ENCODE measurements around the gene AUTS2. TPM values are rescaled to one million over a fixed set of nuclear protein-coding genes. Genes with fewer than 3 reads are reported as not detected.

The AUTS2 gene
- total and polyA plus RNA-seq, 10 of the 15 experiments (the other 5 are each of a cell fraction or from before 2014, with no cell fraction given), result 6.4 to 55.6 (median 21.6) TPM

DNA sequence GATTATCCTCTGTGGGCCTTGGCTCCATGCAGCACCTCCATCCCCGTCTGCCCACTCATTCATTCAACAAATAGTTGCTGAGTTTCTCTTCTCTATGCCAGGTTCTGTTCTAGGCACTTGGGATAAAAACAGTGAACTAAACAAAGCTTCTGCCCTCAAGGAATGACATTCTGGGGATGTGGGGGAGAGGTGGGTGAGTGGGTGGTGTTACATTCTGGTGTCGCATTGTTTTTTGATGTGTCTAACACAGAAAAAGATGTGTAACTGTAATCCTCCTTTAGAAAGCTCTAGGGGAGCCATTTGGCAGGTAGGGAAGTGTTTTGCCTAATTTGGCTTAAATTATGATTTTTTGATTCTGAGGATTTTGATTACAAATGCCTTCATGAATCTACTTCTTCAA, 21.4 kb downstream of the AUTS2 start:
- no peak for FAIRE-seq
- intact Hi-C loops (cut with micrococcal nuclease; ENCODE audit: unreplicated experiment) (no loop called here), in situ Hi-C loops (cut with MboI) (no loop called here)
- no peaks in the 10 kb centered on the region for H3K36me3 ChIP-seq (ENCODE audit: control insufficient read depth in 2 of 2, insufficient read depth in 2 of 2, low read length in 1 of 2)
- H3K79me2 ChIP-seq (ENCODE audit: control insufficient read depth, insufficient read depth, low read length), result peaks cover 2% of the 10 kb centered on the region
- H3K27me3 ChIP-seq (replicated peaks in 1 of 2; ENCODE audit: control insufficient read depth in 2 of 2, insufficient read depth in 2 of 2, low read length in 1 of 2), result no peaks in the 10 kb centered on the region
- no peak overlapping the region for H3K27ac ChIP-seq (ENCODE audit: control insufficient read depth, insufficient read depth)
- H3K9me3 ChIP-seq (replicated peaks; ENCODE audit: control insufficient read depth, insufficient read depth, low read length), result no peaks in the 10 kb centered on the region
- no TSS peak for BruUV-seq (replicated peaks)
- no peaks in the 10 kb centered on the region for H4K20me1 ChIP-seq (ENCODE audit: control insufficient read depth, insufficient read depth)
- peaks cover 7% of the 10 kb centered on the region; the same call in 1 of the 2 replicates for H3K4me1 ChIP-seq (ENCODE audit: control insufficient read depth, insufficient read depth, low read length)
- no peak overlapping the region for H2AFZ ChIP-seq (ENCODE audit: control insufficient read depth, low read depth, low read length)
- POLR2A ChIA-PET, result interaction anchor here (1.1 to 2.0 kb wide), 4 partner anchors 9 to 24 kb away, joined by 3 to 4 read pairs (median 4); no protein-coding TSS in a partner anchor
- H3K4me3 ChIP-seq, result no peak overlapping the region
- H3K4me2 ChIP-seq (ENCODE audit: control insufficient read depth, insufficient read depth), result no peak overlapping the region
- TF ChIP-seq, protein P1, sequence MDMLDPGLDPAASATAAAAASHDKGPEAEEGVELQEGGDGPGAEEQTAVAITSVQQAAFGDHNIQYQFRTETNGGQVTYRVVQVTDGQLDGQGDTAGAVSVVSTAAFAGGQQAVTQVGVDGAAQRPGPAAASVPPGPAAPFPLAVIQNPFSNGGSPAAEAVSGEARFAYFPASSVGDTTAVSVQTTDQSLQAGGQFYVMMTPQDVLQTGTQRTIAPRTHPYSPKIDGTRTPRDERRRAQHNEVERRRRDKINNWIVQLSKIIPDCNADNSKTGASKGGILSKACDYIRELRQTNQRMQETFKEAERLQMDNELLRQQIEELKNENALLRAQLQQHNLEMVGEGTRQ (IDR thresholded peaks at IDR 0.05; ENCODE audit: borderline replicate concordance, low read depth, low read length), result no peak
- TF ChIP-seq STAT1 (conservative IDR thresholded peaks at IDR 0.05), result no peak
- TF ChIP-seq MEF2A (IDR thresholded peaks at IDR 0.05; ENCODE audit: insufficient read depth, low read depth, low read length), result no peak
- TF ChIP-seq NR2F1 (conservative IDR thresholded peaks at IDR 0.05), result no peak
- TF ChIP-seq, protein P2, sequence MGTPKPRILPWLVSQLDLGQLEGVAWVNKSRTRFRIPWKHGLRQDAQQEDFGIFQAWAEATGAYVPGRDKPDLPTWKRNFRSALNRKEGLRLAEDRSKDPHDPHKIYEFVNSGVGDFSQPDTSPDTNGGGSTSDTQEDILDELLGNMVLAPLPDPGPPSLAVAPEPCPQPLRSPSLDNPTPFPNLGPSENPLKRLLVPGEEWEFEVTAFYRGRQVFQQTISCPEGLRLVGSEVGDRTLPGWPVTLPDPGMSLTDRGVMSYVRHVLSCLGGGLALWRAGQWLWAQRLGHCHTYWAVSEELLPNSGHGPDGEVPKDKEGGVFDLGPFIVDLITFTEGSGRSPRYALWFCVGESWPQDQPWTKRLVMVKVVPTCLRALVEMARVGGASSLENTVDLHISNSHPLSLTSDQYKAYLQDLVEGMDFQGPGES (IDR thresholded peaks at IDR 0.05), result no peak
- no peak for TF ChIP-seq JUND (IDR thresholded peaks at IDR 0.05; ENCODE audit: low read depth, low read length)
- TF ChIP-seq, protein P3, sequence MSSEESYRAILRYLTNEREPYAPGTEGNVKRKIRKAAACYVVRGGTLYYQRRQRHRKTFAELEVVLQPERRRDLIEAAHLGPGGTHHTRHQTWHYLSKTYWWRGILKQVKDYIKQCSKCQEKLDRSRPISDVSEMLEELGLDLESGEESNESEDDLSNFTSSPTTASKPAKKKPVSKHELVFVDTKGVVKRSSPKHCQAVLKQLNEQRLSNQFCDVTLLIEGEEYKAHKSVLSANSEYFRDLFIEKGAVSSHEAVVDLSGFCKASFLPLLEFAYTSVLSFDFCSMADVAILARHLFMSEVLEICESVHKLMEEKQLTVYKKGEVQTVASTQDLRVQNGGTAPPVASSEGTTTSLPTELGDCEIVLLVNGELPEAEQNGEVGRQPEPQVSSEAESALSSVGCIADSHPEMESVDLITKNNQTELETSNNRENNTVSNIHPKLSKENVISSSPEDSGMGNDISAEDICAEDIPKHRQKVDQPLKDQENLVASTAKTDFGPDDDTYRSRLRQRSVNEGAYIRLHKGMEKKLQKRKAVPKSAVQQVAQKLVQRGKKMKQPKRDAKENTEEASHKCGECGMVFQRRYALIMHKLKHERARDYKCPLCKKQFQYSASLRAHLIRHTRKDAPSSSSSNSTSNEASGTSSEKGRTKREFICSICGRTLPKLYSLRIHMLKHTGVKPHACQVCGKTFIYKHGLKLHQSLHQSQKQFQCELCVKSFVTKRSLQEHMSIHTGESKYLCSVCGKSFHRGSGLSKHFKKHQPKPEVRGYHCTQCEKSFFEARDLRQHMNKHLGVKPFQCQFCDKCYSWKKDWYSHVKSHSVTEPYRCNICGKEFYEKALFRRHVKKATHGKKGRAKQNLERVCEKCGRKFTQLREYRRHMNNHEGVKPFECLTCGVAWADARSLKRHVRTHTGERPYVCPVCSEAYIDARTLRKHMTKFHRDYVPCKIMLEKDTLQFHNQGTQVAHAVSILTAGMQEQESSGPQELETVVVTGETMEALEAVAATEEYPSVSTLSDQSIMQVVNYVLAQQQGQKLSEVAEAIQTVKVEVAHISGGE (CRISPR knock-in tag; IDR thresholded peaks at IDR 0.05), result no peak
- TF ChIP-seq, protein P4, sequence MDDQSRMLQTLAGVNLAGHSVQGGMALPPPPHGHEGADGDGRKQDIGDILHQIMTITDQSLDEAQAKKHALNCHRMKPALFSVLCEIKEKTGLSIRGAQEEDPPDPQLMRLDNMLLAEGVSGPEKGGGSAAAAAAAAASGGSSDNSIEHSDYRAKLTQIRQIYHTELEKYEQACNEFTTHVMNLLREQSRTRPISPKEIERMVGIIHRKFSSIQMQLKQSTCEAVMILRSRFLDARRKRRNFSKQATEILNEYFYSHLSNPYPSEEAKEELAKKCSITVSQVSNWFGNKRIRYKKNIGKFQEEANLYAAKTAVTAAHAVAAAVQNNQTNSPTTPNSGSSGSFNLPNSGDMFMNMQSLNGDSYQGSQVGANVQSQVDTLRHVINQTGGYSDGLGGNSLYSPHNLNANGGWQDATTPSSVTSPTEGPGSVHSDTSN (IDR thresholded peaks at IDR 0.05; ENCODE audit: insufficient replicate concordance, low read depth, low read length), result no peak
- TF ChIP-seq RAD21 (IDR thresholded peaks at IDR 0.05; ENCODE audit: insufficient read depth, low read depth, low read length), result no peak
- SMC1A ChIA-PET (ENCODE audit: uncharacterized antibody, unreplicated experiment), result interaction anchor here (0.6 to 4.5 kb wide), 17 partner anchors 9 to 348 kb away, joined by 3 to 32 read pairs (median 4); no protein-coding TSS in a partner anchor
- no peak for DNase-seq (ENCODE audit: low read depth, low spot score)
- RAD21 ChIA-PET (ENCODE audit: unreplicated experiment), result interaction anchor here (0.8 to 3.7 kb wide), 10 partner anchors 10 to 204 kb away, joined by 3 to 22 read pairs (median 4); no protein-coding TSS in a partner anchor
- H3K9ac ChIP-seq (ENCODE audit: control insufficient read depth, insufficient read depth, low read length), result no peak overlapping the region
- peak; percentile 8 for ATAC-seq
- 52% methylated on average over 2 of the region's 2 CpGs for WGBS (ENCODE audit: insufficient coverage, insufficient replicate concordance, low lambda C conversion rate, missing lambda C conversion rate)
- CTCF ChIA-PET, result interaction anchor here (0.7 to 2.4 kb wide), 6 partner anchors 9 to 1067 kb away, joined by 3 to 17 read pairs (median 3); no protein-coding TSS in a partner anchor

All from GM12878 (cell line).